ENCODE results near the gene TFAP2A.

Gene TFAP2A

GRCh38 chr6:10382728-10383330 lies 32.0 kb downstream of the TFAP2A start:
- DNase-seq (ENCODE audit: low read depth), result no peak

- DNase-seq (ENCODE audit: low read depth), result no peak
Observed at GRCh38 chr6:10382322-10382721, 32.6 kb downstream of the TFAP2A start.

GRCh38 chr6:10381830-10382208 lies 33.1 kb downstream of the TFAP2A start:
- DNase-seq (ENCODE audit: low read depth), result no peak

- DNase-seq (ENCODE audit: low read depth), result no peak
Observed at GRCh38 chr6:10381133-10381829, 33.6 kb downstream of the TFAP2A start.

GRCh38 chr6:10375391-10375969 lies 39.4 kb downstream of the TFAP2A start:
- DNase-seq (ENCODE audit: low read depth), result no peak

- DNase-seq (ENCODE audit: low read depth), result no peak
Observed at GRCh38 chr6:10373642-10374359, 41.1 kb downstream of the TFAP2A start.

- DNase-seq (ENCODE audit: low read depth), result no peak
Observed at GRCh38 chr6:10369896-10370295, 45.0 kb downstream of the TFAP2A start.

- no peak for DNase-seq (ENCODE audit: low read depth)
Observed at GRCh38 chr6:10368861-10369260, 46.0 kb downstream of the TFAP2A start.

- no peak for DNase-seq (ENCODE audit: low read depth)
Observed at GRCh38 chr6:10363911-10364310, 51.0 kb downstream of the TFAP2A start.

GRCh38 chr6:10362300-10362699 lies 52.6 kb downstream of the TFAP2A start:
- DNase-seq (ENCODE audit: low read depth), result no peak

- DNase-seq (ENCODE audit: low read depth), result no peak
Observed at GRCh38 chr6:10361428-10361827, 53.4 kb downstream of the TFAP2A start.

- no peak for DNase-seq (ENCODE audit: low read depth)
Observed at GRCh38 chr6:10359581-10359980, 55.3 kb downstream of the TFAP2A start.

GRCh38 chr6:10355115-10355702 lies 59.7 kb downstream of the TFAP2A start:
- DNase-seq (ENCODE audit: low read depth), result no peak

GRCh38 chr6:10351791-10352190 lies 63.1 kb downstream of the TFAP2A start:
- no peak for DNase-seq (ENCODE audit: low read depth)

GRCh38 chr6:10350720-10351119 lies 64.2 kb downstream of the TFAP2A start:
- no peak for DNase-seq (ENCODE audit: low read depth)

- no peak for DNase-seq (ENCODE audit: low read depth)
Observed at GRCh38 chr6:10347561-10348327, 67.1 kb downstream of the TFAP2A start.

Data from stimulated activated CD8-positive, alpha-beta memory T cell treated with anti-CD3 and anti-CD28 coated beads, Interleukin-12 subunit alpha, Interleukin-12 subunit beta, amount 100 ng/mL, for 1 hour (primary cell).